ENCODE results near the gene SCGB1D4.

- no peak for TF ChIP-seq BCL11A (tag by site-specific recombination; IDR thresholded peaks at IDR 0.05; ENCODE audit: low read depth)
- no peak for TF ChIP-seq KLF16 (tag by site-specific recombination; IDR thresholded peaks at IDR 0.05)
- TF ChIP-seq ZBTB8A (tag by site-specific recombination; IDR thresholded peaks at IDR 0.05), result no peak
- no peak for TF ChIP-seq CTCF (tag by site-specific recombination; IDR thresholded peaks at IDR 0.05)
- TF ChIP-seq ZNF510 (tag by site-specific recombination; IDR thresholded peaks at IDR 0.05; ENCODE audit: insufficient replicate concordance), result no peak
- TF ChIP-seq ZNF488 (tag by site-specific recombination; IDR thresholded peaks at IDR 0.05), result no peak
- no peak for TF ChIP-seq GLI4 (tag by site-specific recombination; IDR thresholded peaks at IDR 0.05)
- no peak for TF ChIP-seq ZNF148 (tag by site-specific recombination; IDR thresholded peaks at IDR 0.05; ENCODE audit: borderline replicate concordance)
Measured at GRCh38 chr11:62345861-62346260, 47.0 kb upstream of the SCGB1D4 start.
